ENCODE measurements around the gene WDFY3. TPM values are rescaled to one million over a fixed set of nuclear protein-coding genes. Genes with fewer than 3 reads are reported as not detected.

Gene WDFY3
- total and polyA plus RNA-seq, 2 of the 4 experiments (the other 2 are of a cell fraction), result 12.5 to 58.1 TPM

DNA sequence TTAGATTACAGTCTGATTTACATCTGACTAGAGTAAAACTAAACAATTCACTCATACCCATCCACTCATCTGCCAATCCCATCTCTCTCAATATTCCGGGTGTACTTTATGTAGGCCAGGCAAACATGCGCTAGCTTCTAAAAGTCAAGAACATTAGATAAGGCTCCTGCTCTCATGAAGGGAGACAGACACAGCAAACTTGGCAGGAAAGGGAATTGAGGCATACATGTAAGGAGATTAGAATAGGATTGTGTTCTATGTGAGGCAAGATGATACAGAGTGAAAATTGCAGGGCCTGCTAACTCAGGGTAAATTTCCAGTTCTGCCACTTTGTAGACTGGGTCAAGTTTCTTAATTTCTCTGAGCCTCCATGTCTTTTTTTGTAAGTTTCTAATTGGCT is 247.8 kb downstream of the WDFY3 start:
- H4K8ac ChIP-seq (ENCODE audit: low read depth in 2 of 2, low read length in 2 of 2), result no peak overlapping the region
- TF ChIP-seq, protein P1, sequence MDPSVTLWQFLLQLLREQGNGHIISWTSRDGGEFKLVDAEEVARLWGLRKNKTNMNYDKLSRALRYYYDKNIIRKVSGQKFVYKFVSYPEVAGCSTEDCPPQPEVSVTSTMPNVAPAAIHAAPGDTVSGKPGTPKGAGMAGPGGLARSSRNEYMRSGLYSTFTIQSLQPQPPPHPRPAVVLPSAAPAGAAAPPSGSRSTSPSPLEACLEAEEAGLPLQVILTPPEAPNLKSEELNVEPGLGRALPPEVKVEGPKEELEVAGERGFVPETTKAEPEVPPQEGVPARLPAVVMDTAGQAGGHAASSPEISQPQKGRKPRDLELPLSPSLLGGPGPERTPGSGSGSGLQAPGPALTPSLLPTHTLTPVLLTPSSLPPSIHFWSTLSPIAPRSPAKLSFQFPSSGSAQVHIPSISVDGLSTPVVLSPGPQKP (IDR thresholded peaks at IDR 0.05; ENCODE audit: borderline replicate concordance, low read depth, low read length), result no peak
- no peak for TF ChIP-seq MAFK (IDR thresholded peaks at IDR 0.05; ENCODE audit: low read depth, low read length)
- no peak for TF ChIP-seq RFX5 (IDR thresholded peaks at IDR 0.05; ENCODE audit: low read depth, low read length)
- no peak for TF ChIP-seq BHLHE40 (IDR thresholded peaks at IDR 0.05; ENCODE audit: low read depth, low read length)
- TF ChIP-seq MAZ (IDR thresholded peaks at IDR 0.05; ENCODE audit: borderline replicate concordance, low read depth, low read length), result no peak
- no peak for TF ChIP-seq NFE2L2 (IDR thresholded peaks at IDR 0.05; ENCODE audit: low read depth, low read length)
- TF ChIP-seq POLR2A (IDR thresholded peaks at IDR 0.05; ENCODE audit: low read depth, low read length), result no peak
- no peak for TF ChIP-seq SMC3 (IDR thresholded peaks at IDR 0.05; ENCODE audit: low read depth, low read length)
- no peak for TF ChIP-seq RAD21 (IDR thresholded peaks at IDR 0.05; ENCODE audit: low read length)
- TF ChIP-seq FOS (IDR thresholded peaks at IDR 0.05; ENCODE audit: low read depth, low read length), result no peak
- TF ChIP-seq, protein P2, sequence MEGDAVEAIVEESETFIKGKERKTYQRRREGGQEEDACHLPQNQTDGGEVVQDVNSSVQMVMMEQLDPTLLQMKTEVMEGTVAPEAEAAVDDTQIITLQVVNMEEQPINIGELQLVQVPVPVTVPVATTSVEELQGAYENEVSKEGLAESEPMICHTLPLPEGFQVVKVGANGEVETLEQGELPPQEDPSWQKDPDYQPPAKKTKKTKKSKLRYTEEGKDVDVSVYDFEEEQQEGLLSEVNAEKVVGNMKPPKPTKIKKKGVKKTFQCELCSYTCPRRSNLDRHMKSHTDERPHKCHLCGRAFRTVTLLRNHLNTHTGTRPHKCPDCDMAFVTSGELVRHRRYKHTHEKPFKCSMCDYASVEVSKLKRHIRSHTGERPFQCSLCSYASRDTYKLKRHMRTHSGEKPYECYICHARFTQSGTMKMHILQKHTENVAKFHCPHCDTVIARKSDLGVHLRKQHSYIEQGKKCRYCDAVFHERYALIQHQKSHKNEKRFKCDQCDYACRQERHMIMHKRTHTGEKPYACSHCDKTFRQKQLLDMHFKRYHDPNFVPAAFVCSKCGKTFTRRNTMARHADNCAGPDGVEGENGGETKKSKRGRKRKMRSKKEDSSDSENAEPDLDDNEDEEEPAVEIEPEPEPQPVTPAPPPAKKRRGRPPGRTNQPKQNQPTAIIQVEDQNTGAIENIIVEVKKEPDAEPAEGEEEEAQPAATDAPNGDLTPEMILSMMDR (conservative IDR thresholded peaks at IDR 0.05; ENCODE audit: low read depth, low read length), result no peak
- H4K20me1 ChIP-seq (ENCODE audit: insufficient read depth, low read length), result no peaks in the 10 kb centered on the region
- no peak overlapping the region for H3K4me3 ChIP-seq (ENCODE audit: insufficient read depth, low read depth, low read length)
- no peak overlapping the region for H2BK120ac ChIP-seq (ENCODE audit: low read depth, low read length)
- no peak overlapping the region for H3K14ac ChIP-seq (replicated peaks; ENCODE audit: low read depth, low read length)
- no TSS peak for BruUV-seq (replicated peaks)
- H3K4me1 ChIP-seq (ENCODE audit: control insufficient read depth, insufficient read depth, low read length), result no peaks in the 10 kb centered on the region
- no peak overlapping the region for H2AK9ac ChIP-seq (replicated peaks; ENCODE audit: low read depth, low read length, poor library complexity)
- no peak overlapping the region for H2BK20ac ChIP-seq (ENCODE audit: low read depth, low read length)
- H3K27me3 ChIP-seq (ENCODE audit: control insufficient read depth, insufficient read depth, low read length), result no peaks in the 10 kb centered on the region
- no peak overlapping the region for H3K9ac ChIP-seq (ENCODE audit: low read depth, low read length)
- H3K23ac ChIP-seq (ENCODE audit: low read depth, low read length), result no peak overlapping the region
- H2AK5ac ChIP-seq (ENCODE audit: low read depth, low read length), result no peak overlapping the region
- ATAC-seq (ENCODE audit: low read depth) (no peak), DNase-seq (no peak)
- H3K9me1 ChIP-seq (ENCODE audit: insufficient read depth, low read length), result no peaks in the 10 kb centered on the region
- H4K5ac ChIP-seq (ENCODE audit: low read depth, low read length), result no peak overlapping the region
- peaks cover 19% of the 10 kb centered on the region for H3K36me3 ChIP-seq (ENCODE audit: control insufficient read depth, insufficient read depth, low read length)
- in situ Hi-C loops (cut with MboI; ENCODE audit: low sequenced_read_pairs) (no loop called here), intact Hi-C loops (cut with micrococcal nuclease) (no loop called here), dilution Hi-C loops (cut with HindIII; ENCODE audit: low sequenced_read_pairs, unreplicated experiment) (no loop called here)
- H2BK15ac ChIP-seq (ENCODE audit: low read depth, low read length), result no peak overlapping the region
- H2AFZ ChIP-seq (replicated peaks; ENCODE audit: low read length, poor library complexity), result no peak overlapping the region
- no peak overlapping the region for H3K56ac ChIP-seq (ENCODE audit: extremely low read depth, insufficient read depth, low read length)
- WGBS, 2 experiments (ENCODE audit: extremely low coverage in 2 of 2, insufficient read length in 1 of 2), result no CpG with 5 or more reads among the region's 2 CpGs
- no peak overlapping the region for H3K4ac ChIP-seq (ENCODE audit: low read depth, low read length)
- H3K27ac ChIP-seq (ENCODE audit: insufficient read depth, low read length), result no peak overlapping the region
- ChIA-PET CTCF (no interaction called here), POLR2A (ENCODE audit: unreplicated experiment) (no interaction called here)
- H3K4me2 ChIP-seq (ENCODE audit: low read depth, low read length), result no peak overlapping the region
- no peak overlapping the region for H3K18ac ChIP-seq (ENCODE audit: low read depth, low read length)
- H3K79me1 ChIP-seq (ENCODE audit: low read depth in 1 of 2, low read length in 2 of 2), result no peaks in the 10 kb centered on the region
- H4K91ac ChIP-seq (ENCODE audit: insufficient read depth, low read depth, low read length), result no peak overlapping the region
- H3K9me3 ChIP-seq (ENCODE audit: control insufficient read depth, insufficient read depth, low read length), result no peaks in the 10 kb centered on the region
- H2BK5ac ChIP-seq (ENCODE audit: low read depth, low read length, poor library complexity, severe bottlenecking), result no peak overlapping the region
